Effector memory CD4-positive, alpha-beta T cell (primary cell): Measurements from ENCODE around the gene ZSWIM1.

Source experiments
- DNase-seq, 3 donors: peaks; one replicate each; pipeline ENCODE4 v3.0.0-alpha.2; 2020
- H3K27ac ChIP-seq: 2 replicates; pipeline ENCODE4 v1.7.0; 2013; ENCODE audit warnings: mild to moderate bottlenecking, low read length, moderate library complexity; ENCODE audit not compliant: insufficient read depth, poor library complexity, severe bottlenecking
- H3K27me3 ChIP-seq: replicated peaks from 2 replicates; pipeline ENCODE4 v1.7.0; 2013; ENCODE audit warnings: mild to moderate bottlenecking, low read length; ENCODE audit not compliant: insufficient read depth, control insufficient read depth, poor library complexity, severe bottlenecking
- H3K36me3 ChIP-seq: 2 replicates; pipeline ENCODE4 v1.7.0; 2013; ENCODE audit warnings: mild to moderate bottlenecking, low read length, moderate library complexity; ENCODE audit not compliant: control insufficient read depth, insufficient read depth
- H3K4me1 ChIP-seq: 2 replicates; pipeline ENCODE4 v1.7.0; 2013; ENCODE audit warnings: low read length, mild to moderate bottlenecking; ENCODE audit not compliant: control insufficient read depth, insufficient read depth, poor library complexity, severe bottlenecking
- H3K4me3 ChIP-seq: 2 replicates; pipeline ENCODE4 v1.7.0; 2013; ENCODE audit warnings: low read length, low read depth, mild to moderate bottlenecking; ENCODE audit not compliant: insufficient read depth, poor library complexity, severe bottlenecking
- H3K9me3 ChIP-seq: 2 replicates; pipeline ENCODE4 v1.7.0; 2013; ENCODE audit warnings: mild to moderate bottlenecking, low read length, moderate library complexity; ENCODE audit not compliant: control insufficient read depth
- total RNA-seq, 3 donors: gene quantifications; one replicate each; lab custom pipeline; 2026; lab: John Stamatoyannopoulos, UW

Gene ZSWIM1
- 2.8 to 7.9 (median 7.3) reads per million in 3 donors for total RNA-seq

- Histone ChIP-seq H3K27ac (peak within 1 kb of the TSS; percentile 86), H3K9me3 (no peaks in the 10 kb centered on the region), H3K36me3 (peaks cover 30% of the 10 kb centered on the region), H3K4me3 (peak within 1 kb of the TSS; percentile 68), H3K4me1 (peaks cover 21% of the 10 kb centered on the region), H3K27me3 (no peaks in the 10 kb centered on the region)
- peak; percentile 94 to 98 (median 97) for DNase-seq
Measured at GRCh38 chr20:45880988-45881788, at the start of gene ZSWIM1. Gene ZSWIM1 (plus strand): TSS chr20:45881227. CDS start chr20:45882593, 1,366 bp downstream.

GRCh38 chr20:45832619-45833018 lies 48.4 kb upstream of the ZSWIM1 start:
- no peaks in the 10 kb centered on the region for H3K36me3 ChIP-seq
- no peak overlapping the region for H3K27ac ChIP-seq
- DNase-seq, result no peak
- H3K27me3 ChIP-seq, result no peaks in the 10 kb centered on the region
- peaks cover 8% of the 10 kb centered on the region for H3K4me1 ChIP-seq
- no peak overlapping the region for H3K4me3 ChIP-seq
- H3K9me3 ChIP-seq, result no peaks in the 10 kb centered on the region

GRCh38 chr20:45833030-45833882 lies 47.8 kb upstream of the ZSWIM1 start, which contains the start of gene SNX21:
Gene SNX21 (plus strand): TSS chr20:45833799. CDS start chr20:45833920, 121 bp downstream.
- Histone ChIP-seq H3K27ac (peak within 1 kb of the TSS; percentile 33), H3K9me3 (no peaks in the 10 kb centered on the region), H3K4me3 (peak within 1 kb of the TSS; percentile 70), H3K27me3 (no peaks in the 10 kb centered on the region), H3K4me1 (peaks cover 8% of the 10 kb centered on the region), H3K36me3 (no peaks in the 10 kb centered on the region)
- no peak for DNase-seq

GRCh38 chr20:45833883-45834796 lies 46.9 kb upstream of the ZSWIM1 start:
- H3K4me1 ChIP-seq, result peaks cover 8% of the 10 kb centered on the region
- H3K36me3 ChIP-seq, result no peaks in the 10 kb centered on the region
- peak overlapping the region; percentile 70 for H3K4me3 ChIP-seq
- H3K27ac ChIP-seq, result peak overlapping the region; percentile 33
- peak; percentile 11 to 22 (median 16) for DNase-seq
- no peaks in the 10 kb centered on the region for H3K27me3 ChIP-seq
- no peaks in the 10 kb centered on the region for H3K9me3 ChIP-seq

GRCh38 chr20:45834797-45835161 lies 46.2 kb upstream of the ZSWIM1 start:
- no peaks in the 10 kb centered on the region for H3K9me3 ChIP-seq
- DNase-seq, result no peak
- peaks cover 8% of the 10 kb centered on the region for H3K4me1 ChIP-seq
- H3K27ac ChIP-seq, result no peak overlapping the region
- H3K36me3 ChIP-seq, result no peaks in the 10 kb centered on the region
- no peaks in the 10 kb centered on the region for H3K27me3 ChIP-seq
- H3K4me3 ChIP-seq, result no peak overlapping the region

GRCh38 chr20:45835329-45835765 lies 45.7 kb upstream of the ZSWIM1 start:
- Histone ChIP-seq H3K9me3 (no peaks in the 10 kb centered on the region), H3K36me3 (no peaks in the 10 kb centered on the region), H3K27ac (no peak overlapping the region), H3K4me3 (no peak overlapping the region), H3K27me3 (no peaks in the 10 kb centered on the region), H3K4me1 (peaks cover 8% of the 10 kb centered on the region)
- no peak for DNase-seq

- peaks cover 8% of the 10 kb centered on the region for H3K4me1 ChIP-seq
- H3K9me3 ChIP-seq, result no peaks in the 10 kb centered on the region
- H3K27me3 ChIP-seq, result no peaks in the 10 kb centered on the region
- DNase-seq, result no peak
- H3K36me3 ChIP-seq, result no peaks in the 10 kb centered on the region
- H3K4me3 ChIP-seq, result no peak overlapping the region
- no peak overlapping the region for H3K27ac ChIP-seq
Measured at GRCh38 chr20:45835825-45836224, 45.2 kb upstream of the ZSWIM1 start.

GRCh38 chr20:45836841-45837240 lies 44.2 kb upstream of the ZSWIM1 start:
- no peak for DNase-seq
- Histone ChIP-seq H3K27ac (no peak overlapping the region), H3K4me1 (peaks cover 8% of the 10 kb centered on the region), H3K27me3 (no peaks in the 10 kb centered on the region), H3K4me3 (no peak overlapping the region), H3K9me3 (no peaks in the 10 kb centered on the region), H3K36me3 (peaks cover 9% of the 10 kb centered on the region)

- no peak overlapping the region for H3K27ac ChIP-seq
- DNase-seq, result no peak
- H3K4me3 ChIP-seq, result no peak overlapping the region
- no peaks in the 10 kb centered on the region for H3K9me3 ChIP-seq
- no peaks in the 10 kb centered on the region for H3K4me1 ChIP-seq
- peaks cover 45% of the 10 kb centered on the region for H3K36me3 ChIP-seq
- no peaks in the 10 kb centered on the region for H3K27me3 ChIP-seq
Measured at GRCh38 chr20:45840700-45841198, 40.3 kb upstream of the ZSWIM1 start.
